VCaP (cell line): ENCODE results near the gene MRPL37.
"Not testable (repeated sequence)": the region's sequence is repeated elsewhere in the genome, so short reads cannot be mapped to it uniquely, and the experiment has no call there.

Experiments used
- H3K27ac ChIP-seq: fragments of 450-650 bp; 2 replicates; pipeline ENCODE4 v1.5.1; 2017
- TF ChIP-seq, protein P1 (sequence below): fragments of 450-650 bp; conservative IDR thresholded peaks from 2 replicates; pipeline ENCODE4 v1.5.1; 2017; ENCODE audit warnings: mild to moderate bottlenecking, moderate library complexity

Gene MRPL37

DNA sequence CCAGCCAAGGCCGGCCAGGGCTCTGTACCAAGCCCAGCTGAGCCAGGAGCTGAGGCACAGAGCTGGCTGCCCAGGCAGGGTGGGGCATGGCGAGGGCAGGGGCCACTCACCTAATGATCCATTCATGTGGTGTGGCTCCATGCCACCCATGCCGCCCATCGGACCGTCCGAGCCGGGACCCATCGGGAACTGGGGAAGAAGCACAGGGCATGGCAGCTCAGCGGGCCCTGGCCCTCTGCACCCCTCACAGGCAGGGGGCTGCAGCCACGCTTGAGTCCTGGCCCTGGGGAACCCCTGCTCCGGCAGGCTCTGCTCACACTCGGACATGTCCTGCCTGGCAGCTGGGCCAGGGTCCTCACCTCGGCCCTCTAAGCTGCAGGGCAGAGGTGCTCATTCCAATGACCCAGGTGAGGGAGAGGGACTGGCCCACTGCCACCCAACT, 28.7 kb downstream of the MRPL37 start:
- peak overlapping the region; percentile 41; the same call in 1 of the 2 replicates for H3K27ac ChIP-seq
- TF ChIP-seq, protein P1, sequence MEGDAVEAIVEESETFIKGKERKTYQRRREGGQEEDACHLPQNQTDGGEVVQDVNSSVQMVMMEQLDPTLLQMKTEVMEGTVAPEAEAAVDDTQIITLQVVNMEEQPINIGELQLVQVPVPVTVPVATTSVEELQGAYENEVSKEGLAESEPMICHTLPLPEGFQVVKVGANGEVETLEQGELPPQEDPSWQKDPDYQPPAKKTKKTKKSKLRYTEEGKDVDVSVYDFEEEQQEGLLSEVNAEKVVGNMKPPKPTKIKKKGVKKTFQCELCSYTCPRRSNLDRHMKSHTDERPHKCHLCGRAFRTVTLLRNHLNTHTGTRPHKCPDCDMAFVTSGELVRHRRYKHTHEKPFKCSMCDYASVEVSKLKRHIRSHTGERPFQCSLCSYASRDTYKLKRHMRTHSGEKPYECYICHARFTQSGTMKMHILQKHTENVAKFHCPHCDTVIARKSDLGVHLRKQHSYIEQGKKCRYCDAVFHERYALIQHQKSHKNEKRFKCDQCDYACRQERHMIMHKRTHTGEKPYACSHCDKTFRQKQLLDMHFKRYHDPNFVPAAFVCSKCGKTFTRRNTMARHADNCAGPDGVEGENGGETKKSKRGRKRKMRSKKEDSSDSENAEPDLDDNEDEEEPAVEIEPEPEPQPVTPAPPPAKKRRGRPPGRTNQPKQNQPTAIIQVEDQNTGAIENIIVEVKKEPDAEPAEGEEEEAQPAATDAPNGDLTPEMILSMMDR = no peak

DNA sequence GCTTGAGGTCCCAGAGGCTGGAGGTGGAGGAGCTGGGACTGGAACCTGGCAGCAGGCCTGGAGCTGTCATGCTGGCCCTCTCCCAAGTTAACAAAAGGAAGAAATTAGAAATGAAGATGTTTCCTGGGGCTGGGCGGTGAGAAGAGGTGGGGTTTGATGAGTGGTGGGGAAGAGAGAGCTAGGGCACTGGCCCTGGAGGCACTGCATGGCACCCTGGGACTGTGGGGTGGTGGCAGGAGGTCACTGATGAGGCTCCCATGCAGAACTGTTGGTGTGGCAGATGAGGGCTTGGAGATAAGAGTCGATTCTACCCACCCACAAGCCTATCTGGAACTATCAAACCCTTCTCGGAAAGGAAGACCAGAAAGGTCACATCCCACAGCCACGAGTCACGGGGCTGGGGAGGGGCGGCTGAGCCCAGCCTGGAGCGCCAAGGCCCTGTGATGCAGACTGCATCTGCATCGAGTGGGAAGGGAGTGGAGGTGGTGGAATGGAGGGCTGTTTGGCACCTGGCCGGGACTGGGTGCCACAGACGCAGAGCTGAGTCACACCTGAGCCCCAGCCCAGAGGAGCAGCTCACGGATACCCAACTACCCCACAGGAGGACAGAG, 29.4 kb downstream of the MRPL37 start:
- H3K27ac ChIP-seq = peak overlapping the region; percentile 41
- TF ChIP-seq, protein P1 = no peak

DNA sequence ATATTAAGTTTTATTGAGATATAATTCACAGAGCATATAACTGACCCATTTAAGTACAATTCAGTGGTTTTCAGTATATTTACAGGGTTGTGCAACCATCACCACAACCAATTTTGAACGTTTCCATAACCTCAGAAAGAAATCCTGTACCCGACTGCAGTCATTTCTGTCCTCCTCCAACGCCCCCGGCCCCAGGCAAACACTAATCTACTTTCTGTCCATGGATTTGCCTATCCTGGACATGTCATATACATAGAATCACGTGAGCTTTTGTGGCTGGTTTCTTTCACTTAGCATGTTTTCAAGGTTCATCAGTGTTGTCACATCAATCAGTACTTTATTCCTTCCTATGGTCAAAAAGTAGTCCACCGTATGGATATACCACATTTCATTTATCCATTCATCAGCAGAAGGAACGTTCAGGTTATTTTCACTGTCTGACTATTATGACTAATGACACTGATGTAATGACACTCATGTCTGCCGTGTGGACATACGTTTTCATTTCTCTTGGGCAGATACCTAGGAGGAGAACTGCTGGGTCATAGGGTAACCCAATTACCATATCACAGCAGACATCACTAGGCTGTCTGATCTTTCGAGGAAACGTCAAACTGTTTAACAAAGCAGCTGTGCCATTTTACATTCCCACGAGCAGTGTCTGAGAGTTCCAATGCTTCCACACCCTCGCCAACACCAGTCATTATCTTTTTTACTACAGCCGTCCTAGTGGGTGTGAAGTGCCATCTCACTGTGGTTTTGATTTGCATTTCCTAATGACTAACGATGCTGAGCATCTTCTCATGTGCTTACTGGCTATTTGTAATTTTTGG, 30.8 kb downstream of the MRPL37 start:
- no peak overlapping the region for H3K27ac ChIP-seq

DNA sequence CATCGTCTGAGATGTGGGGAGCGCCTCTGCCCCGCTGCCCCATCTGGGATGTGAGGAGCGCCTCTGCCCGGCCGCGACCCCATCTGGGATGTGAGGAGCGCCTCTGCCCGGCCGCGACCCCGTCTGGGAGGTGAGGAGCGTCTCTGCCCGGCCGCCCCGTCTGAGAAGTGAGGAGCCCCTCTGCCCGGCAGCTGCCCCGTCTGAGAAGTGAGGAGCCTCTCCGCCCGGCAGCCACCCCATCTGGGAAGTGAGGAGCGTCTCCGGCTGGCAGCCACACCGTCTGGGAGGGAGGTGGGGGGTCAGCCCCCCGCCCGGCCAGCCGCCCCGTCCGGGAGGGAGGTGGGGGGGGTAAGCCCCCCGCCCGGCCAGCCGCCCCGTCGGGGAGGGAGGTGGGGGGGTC, 33.2 kb downstream of the MRPL37 start:
- not testable (repeated sequence) for H3K27ac ChIP-seq

More for the DNA sequence above, 30.8 kb downstream of the MRPL37 start:
- TF ChIP-seq, protein P1 = no peak

DNA sequence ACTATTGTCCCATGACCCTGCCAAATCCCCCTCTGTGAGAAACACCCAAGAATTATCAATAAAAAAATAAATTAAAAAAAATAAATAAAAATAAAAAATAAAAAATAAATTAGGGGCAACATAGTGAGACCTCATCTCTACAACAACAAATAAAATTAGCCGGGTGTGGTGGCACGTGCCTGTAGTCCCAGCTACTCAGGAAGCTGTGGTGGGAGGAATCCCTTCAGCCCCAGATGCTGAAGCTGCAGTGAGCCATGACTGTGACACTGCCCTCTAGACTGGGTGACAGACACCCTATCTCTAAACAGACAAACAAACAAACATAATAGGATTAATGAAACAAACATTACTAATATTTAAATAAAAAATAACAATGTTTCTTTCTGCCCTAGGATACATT, 34.3 kb downstream of the MRPL37 start:
- no peak overlapping the region for H3K27ac ChIP-seq
- TF ChIP-seq, protein P1 = no peak

DNA sequence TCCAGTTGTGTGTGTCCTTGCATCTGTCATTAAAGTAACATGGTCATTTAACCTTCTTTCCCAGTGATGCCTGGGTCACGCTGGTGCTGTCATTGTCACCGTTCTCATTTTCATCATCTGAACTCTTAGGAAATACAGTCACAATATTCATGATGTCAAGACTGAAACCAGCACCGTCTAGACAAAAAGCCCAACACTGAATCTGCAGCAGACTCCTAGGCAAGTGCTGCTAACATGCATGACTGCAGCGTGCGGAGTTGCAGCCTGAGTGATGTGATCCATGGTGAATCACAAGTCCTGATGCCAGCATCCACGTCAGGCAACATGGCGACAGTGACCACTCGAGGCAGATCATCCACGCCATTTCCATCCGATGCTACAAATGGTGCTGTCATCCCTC, 37.6 kb downstream of the MRPL37 start:
- H3K27ac ChIP-seq = no peak overlapping the region
- TF ChIP-seq, protein P1 = no peak

DNA sequence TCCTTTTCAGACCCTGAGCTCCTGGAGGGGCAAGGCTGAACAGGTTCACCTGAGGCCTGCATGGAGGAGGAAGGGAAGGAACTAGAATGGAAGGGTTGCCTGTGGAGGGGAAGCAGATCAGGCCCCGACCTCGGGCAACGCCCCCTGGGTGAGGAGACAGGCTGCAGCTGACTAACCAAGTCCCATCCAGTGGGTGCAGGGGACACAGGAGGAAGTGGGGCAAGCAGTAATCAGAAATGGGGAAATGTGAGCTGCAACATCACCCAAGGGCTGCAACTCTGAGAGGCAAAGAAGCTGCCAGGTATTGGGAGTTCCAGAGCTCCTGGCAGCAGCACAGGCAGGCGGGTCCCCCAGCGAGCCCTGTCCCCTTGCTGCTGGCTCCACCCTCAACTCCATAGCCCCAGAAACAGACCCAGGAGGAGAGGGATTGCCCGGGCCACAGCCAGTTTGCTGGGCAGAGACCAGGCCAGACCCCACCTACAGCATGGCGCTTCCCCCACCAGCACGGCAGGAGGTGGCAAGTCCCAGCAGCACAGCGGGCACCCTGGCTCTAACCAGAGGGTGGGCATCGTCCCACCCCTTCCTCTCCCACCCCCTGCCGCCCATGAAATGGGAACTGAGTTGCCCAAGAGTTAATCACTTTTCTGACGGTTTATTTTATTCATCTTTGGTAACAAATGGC, 38.5 kb downstream of the MRPL37 start:
- TF ChIP-seq, protein P1 = no peak
- H3K27ac ChIP-seq = no peak overlapping the region
